Stimulated activated CD8-positive, alpha-beta memory T cell treated with anti-CD3 and anti-CD28 coated beads, Interleukin-7, amount 100 ng/mL, for 48 hours (primary cell): Measurements from ENCODE around the gene PTGIS.
A peak's percentile ranks its signal among the peaks of the same experiment; 100 is the strongest.

ENCODE experiments used
- DNase-seq, 2 donors: peaks; one replicate each; pipeline ENCODE4 v3.0.0-alpha.2; 2020; ENCODE audit warnings: low read depth in 1 of 2; ENCODE audit errors: extremely low read depth in 1 of 2

Gene PTGIS

GRCh38 chr20:49503176-49503575, 64.8 kb downstream of the PTGIS start:
- DNase-seq, result no peak

- DNase-seq, result no peak
Observed at GRCh38 chr20:49501917-49502316, 66.0 kb downstream of the PTGIS start.

- DNase-seq, result no peak
Observed at GRCh38 chr20:49497398-49497669, 70.6 kb downstream of the PTGIS start.

- no peak for DNase-seq
Observed at GRCh38 chr20:49496553-49497397, 71.2 kb downstream of the PTGIS start.

DNA sequence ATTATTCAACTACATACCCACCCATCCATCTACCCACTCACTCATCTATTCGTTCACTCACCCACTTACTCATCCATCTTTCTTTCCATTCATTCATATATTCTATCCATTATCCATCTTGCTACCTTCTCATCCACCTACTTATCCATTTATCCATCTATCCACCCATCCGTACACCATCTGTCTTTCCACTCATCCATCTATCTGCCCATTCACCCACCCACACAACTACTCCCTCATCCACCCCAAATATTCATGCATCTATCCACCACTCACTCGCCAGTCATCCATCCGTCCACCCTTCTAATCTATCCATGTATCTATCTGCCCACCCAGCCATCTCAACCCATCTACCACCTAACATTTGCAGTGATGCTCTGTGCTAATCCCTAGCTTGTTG, 71.9 kb downstream of the PTGIS start:
- no peak for DNase-seq

DNA sequence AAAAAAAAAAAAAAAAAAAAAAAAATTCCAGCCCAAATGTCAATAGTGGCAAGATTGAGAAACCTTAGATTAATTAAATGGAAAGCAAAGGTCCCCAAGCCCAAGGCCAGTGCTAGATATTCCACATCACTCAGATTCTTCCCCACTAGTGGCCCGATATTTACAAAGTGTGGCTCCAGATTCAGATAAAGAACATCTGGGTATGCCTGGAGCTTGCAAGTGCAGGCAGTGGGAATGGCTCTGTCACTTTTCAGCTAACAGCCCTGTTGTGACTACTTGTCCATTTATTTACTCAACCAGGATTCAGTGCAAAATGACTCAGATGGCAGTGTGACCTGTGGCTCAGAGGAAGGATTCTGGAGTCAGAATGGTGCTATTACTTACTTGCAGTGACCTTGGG, 77.2 kb downstream of the PTGIS start:
- DNase-seq, result no peak

DNA sequence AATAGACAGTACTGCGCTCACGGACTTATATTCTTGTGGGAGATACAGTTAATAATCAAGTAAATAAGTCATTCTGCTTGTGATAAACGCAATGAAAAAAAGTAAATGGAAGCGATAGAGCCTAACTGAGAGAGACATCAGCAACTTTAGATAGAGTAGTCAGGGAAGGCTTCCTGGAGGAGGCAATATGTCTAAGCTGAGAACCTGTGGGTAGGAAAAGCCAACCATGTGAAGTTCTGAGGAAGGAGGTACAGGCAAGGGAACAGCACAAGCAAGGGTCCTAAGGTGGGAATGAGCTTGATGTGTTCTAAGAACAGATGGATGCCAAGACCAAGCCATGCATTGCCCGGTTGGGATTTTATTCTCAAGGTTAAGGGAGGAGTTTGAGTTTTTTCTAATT, 78.2 kb downstream of the PTGIS start:
- no peak for DNase-seq

- DNase-seq, result no peak
Observed at GRCh38 chr20:49486064-49486463, 81.9 kb downstream of the PTGIS start.

DNA sequence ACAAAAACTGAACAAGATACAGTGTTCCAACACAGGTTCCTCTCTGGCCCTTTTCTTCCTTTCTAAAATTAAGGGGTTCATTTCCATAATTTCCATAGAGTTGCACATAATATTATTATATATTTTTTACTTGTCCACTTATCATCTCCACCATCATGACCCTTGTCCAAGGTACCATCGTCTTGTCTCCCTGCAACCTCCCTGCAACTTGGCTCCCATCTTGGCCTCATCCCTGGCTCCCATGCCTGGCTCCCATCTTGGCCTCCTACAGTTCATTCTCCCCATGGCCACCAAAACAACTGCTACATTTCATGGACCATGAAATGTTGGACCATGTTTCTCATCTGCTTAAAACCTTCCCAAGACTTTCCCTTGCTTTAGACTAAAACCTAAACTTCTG, 82.4 kb downstream of the PTGIS start:
- no peak for DNase-seq

- DNase-seq, result peak; percentile 53 to 54
Observed at GRCh38 chr20:49484180-49485140, 83.5 kb downstream of the PTGIS start.

- no peak for DNase-seq
Observed at GRCh38 chr20:49483696-49484123, 84.2 kb downstream of the PTGIS start.

DNA sequence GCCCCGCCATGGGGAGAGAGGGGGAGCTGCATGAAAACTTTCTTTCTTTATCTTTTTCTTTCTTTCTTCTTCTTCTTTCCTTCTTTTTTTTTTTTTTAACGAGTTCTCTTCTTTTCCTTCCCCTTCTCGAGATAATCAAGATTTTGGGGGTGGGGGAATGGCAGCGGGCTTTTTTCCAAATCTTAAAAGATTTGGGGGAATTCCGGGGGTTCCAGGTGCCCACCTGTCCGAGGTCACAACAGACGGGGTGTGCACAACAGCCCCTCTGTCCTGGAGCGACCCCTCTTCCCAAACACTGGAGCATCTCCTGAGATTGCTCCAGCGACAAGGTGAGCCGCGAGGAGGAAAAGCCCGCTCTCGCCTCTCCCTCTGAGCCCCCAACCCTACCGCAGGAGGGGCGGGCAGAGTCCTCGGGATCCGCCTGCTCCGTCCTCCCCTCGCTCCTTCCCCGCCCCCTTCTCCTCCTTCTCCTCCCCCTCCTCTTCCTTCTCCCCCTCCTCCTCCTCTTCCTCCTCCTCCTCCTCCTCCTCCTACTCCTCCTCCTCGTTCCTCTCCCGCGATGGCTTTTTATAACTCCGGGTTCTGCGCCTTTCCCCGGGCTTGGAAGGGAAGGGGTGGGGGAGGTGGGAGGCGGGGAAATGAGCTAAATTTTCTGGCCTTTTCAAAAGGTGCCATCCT, 84.8 kb downstream of the PTGIS start:
- DNase-seq, result no peak

GRCh38 chr20:49482621-49483017, 85.3 kb downstream of the PTGIS start, which contains the start of gene KCNB1:
KCNB1 (minus strand) TSS chr20:49482668; CDS start chr20:49482480, 188 bp downstream.
- DNase-seq, result peak; percentile 11 to 19

DNA sequence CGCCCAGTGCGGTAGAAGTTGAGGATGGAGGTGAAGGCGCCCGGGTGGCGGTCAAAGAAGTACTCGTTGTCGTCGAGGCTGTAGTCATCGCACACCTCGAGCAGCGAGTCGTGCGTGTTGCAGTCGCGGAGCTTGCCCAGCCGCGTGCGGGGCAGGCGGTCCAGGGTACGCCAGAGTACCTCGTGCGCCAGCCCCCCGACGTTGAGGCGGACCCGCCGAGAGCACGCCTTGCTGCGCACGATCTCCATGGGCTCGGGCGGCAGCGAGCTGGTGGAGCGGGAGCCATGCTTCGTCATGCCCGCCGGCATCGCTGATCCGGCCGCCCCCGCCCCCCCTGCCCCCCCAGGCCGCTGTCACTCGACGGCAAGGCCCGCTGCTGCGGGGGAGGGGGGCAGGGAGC, 85.8 kb downstream of the PTGIS start:
- DNase-seq, result no peak

- DNase-seq, result no peak
Observed at GRCh38 chr20:49481116-49481515, 86.8 kb downstream of the PTGIS start.

DNA sequence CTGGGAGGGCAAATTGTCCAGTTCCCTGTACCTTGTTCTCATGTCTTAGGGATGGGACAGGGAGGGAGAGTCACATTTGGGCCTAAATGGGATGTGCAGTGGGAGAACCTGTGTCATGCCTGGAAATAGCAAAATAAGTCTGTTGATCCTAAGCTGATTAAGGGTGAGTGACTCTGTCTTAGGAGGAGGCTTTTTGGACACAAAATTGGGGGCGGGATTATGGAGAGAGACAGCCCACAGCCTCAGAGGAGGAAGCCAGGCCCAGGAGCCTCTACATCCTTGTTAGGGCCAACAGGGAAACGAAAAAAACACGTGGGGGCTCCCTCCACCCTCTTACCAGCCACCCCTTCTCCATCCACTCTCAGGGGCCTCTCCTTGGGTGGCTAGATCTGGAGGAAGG, 87.7 kb downstream of the PTGIS start:
- DNase-seq, result no peak

DNA sequence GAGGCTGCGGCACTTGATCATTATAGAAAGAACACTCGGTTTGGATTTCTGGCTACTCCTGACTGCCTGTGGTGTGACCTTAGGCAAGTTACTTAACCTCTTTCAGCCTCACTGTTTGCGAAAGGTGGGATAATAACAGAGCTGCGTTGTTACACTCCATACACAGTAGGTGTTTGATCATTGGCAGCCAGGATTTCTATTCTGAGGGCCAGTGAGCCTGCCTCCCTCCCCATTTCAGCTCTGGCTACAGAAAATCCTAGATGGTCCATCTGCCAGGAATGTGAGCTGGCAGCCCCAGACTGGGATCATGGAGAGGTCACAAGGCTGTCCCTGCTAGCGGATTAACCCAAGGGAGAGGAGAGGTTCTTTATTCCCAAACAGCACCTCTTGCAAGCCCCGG, 88.2 kb downstream of the PTGIS start:
- no peak for DNase-seq

- no peak for DNase-seq
Observed at GRCh38 chr20:49478754-49479689, 88.9 kb downstream of the PTGIS start.

DNA sequence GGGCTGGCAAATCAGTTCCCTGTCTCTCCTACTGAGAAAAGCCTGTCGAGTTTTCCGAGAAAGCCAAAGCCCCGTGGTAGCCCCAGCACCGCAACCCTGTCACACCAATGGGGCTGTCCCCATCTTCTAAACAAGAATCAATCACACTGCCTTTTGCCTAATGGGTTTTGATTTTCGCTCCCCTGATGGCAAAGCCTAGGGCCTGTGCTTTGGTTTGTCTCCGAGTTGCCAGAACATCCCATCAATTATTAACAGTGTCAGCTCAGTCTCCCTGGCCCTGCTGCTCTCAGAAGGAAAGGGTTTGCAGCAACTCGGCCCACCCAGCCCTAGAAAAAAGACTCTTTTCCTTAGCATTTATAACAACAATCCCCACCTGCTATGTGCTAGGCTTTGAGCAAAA, 89.7 kb downstream of the PTGIS start:
- DNase-seq, result no peak

DNA sequence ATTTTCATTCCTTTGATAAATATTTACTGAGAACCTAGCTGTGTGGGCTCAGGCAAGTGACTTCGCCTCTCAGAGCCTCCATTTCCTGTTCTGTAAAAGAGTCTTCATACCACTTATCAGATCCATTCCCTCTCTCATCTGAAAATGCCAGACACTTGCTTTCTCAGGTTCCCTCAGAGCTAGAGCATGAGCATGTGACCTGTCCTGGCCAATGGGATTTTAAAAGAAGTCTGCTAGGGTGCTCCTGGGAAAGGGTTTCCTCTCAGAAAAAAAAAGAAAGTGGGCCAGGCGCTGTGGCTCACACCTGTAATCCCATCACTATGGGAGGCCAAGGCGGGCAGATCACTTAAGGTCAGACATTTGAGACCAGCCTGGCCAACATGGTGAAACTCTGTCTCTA, 90.7 kb downstream of the PTGIS start:
- DNase-seq, result no peak
